Pulmonary artery endothelial cell (primary cell): ENCODE measurements around the gene ZNF800. TPM values are rescaled to one million over a fixed set of nuclear protein-coding genes. Genes with fewer than 3 reads are reported as not detected.

Source experiments
- DNase-seq: peaks from one replicate; pipeline ENCODE4 v3.0.0-alpha.2; 2011; ENCODE audit warnings: low read depth, low spot score
- total RNA-seq: library from RNA; depleted of rRNA; stranded (reverse); fragments of >200 nt; gene quantifications from 2 replicates; pipeline ENCODE4 v1.2.3, GENCODE V29; 2014

Gene ZNF800
- total RNA-seq, 1 donor from 2014 or later, result 9.6 TPM

DNA sequence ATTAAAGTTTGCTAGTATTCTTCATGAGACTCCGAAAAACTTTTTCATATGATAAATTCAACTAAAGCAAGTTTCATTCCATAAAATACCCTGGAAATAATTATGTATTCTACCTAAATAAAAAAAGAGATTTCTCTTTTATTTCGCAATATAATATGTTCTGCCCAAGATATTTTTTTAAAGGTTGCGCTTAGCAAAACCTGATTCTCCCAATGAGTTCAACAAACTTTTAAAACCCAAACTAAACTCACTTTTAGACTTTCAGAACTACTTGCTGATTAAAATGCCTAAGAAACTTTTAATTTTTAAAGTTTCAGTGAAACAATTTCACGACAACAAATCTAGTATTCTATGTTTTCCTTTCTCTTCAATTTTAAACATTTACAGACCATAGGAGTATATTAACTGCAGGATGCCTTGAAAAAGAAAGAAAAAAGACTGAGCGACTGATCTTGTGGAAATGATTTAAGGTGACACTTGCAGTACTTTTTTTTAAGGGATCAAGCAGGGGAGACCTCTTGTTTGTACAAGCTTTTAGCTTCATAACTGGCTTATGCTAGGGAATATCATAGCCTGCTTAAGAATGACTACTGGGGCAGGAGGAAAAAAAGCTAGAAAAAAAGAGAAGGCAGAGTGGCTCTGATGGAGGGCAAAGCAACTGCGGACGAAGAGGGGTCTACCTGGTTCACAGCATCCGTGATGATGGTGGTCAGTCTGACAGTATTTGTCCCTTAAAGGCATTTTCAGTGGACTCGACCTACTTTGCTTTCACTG lies 1.5 kb downstream of the ZNF800 start:
- no peak for DNase-seq

DNA sequence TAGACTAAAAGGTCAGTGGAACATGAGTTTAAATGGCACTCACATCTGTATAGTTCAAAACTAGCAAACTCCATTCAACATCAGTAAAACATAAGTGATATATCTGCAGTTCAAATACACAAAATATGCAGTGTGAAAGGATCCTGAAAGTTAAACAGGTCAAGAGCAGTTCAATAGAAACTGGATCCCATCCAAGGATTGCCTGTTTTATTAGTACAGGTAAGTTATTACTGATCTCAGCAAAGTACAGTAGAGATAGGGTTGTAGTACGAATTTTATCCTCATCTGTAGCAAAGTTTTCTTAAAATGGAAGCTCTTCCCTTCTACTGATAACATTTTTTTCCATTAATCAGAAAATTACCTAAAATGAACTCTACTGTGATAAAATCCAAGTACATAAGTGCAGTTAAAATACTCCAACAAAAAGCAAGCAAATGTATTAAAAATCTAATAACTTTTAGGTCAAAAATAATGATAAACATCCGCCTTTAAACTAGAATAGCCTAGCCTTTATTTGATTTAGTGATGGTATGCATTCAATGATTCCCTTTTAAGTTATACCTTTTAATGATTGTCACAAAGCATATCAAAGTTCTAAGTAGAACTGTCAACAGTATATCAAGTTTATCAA lies 2.2 kb downstream of the ZNF800 start:
- DNase-seq, result no peak

DNA sequence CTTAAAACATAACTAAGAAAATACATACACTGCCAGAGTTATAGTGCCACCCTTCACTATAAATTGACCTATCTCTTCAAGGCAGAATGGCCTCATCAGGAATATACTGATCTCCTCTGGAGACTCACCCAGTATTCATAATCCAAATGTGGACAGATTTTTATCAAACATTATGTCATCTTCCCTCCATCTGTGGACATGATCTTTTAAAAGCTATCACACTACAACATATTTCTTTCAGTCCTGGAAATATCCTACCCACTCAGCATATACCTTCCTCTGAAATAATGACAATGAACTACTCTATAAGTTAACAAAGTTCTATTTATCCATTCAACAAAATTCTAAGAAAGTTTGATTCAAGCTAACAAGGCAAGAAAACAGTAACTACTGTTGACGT lies 3.2 kb downstream of the ZNF800 start:
- DNase-seq, result no peak

DNA sequence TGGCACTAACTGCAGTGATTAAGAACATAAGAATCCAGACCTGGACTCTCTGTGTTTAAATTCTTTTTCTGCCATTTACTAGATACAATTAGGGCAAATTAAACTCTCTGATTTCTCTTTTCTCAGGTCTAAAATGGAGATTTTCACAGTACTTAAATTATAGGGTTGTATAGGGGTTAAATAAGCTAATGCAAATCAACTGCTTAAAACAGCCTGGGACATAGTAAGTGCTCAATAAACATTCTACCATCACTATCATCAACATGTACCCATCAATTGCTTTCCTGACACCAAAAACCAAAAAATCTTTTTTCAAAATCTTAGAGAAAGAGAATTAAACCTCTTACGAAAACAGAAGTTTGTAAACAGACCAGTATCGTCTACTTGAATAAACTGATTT lies 4.5 kb downstream of the ZNF800 start:
- DNase-seq, result no peak

DNA sequence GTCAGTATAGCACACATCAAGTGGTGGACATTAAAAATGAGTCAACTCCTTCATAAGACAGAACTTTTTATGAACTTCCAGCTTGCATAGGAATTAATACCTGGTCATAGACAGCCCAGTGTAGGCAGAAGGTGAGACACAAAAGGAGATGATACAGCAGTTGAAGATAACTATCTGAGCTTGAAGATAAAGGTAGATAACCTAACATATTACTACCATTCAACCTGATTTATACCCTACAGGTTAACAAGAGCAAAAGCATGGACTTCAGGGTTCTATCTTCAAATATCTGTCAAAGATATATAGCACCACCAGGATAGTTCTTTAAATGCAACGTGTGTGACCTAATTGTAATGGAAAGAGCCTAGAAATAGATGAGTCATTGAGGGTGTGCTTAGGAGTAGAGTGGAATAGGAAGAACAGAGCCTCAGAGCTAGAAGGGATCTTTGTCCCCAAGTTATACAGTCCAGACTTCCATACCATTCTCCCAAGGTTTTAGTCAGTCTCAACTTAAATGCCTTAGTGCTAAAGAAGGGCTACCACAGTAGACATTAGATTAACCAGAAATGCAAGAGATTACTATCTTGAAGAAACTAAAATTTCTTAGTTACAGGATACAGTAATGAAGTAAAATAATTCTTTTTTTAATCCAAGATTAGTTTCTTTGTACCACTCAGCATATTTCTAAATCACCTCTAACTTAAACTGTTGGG lies 9.2 kb downstream of the ZNF800 start:
- no peak for DNase-seq

DNA sequence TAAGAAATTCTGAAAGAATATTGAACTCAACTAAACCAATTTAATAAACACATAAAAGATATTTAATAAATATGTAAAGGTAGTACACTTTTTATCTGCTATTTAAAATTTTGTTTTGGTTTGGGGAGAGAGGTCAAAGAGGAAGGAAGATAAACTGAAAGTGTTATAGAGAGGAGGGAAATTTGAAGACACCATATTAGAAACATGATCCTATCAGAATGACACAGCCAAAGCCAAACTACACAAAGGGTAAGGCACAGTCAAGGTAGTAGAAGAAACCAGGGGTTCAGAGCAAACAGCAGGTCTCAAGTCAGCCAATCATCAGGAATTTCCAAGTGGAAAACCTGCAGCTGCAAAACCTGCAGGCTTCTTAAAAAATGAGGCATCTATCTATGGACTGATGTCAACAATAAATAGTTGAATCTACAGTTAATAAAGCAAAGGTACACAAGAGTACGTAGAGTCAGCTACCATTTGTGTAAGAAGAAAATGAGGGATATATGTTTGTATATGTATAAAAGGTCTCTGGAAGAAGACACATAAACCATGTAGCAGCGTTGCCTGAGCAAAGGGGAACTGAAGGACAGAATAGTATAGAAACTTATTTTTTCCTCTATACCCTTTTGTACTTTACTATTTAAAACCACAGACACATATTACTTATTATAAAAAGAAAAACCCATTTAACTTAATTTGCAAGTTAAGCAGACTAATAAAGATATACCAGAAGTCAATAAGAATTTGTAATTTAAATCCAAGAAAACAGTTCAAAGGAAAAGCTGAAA lies 10.0 kb downstream of the ZNF800 start:
- no peak for DNase-seq

DNA sequence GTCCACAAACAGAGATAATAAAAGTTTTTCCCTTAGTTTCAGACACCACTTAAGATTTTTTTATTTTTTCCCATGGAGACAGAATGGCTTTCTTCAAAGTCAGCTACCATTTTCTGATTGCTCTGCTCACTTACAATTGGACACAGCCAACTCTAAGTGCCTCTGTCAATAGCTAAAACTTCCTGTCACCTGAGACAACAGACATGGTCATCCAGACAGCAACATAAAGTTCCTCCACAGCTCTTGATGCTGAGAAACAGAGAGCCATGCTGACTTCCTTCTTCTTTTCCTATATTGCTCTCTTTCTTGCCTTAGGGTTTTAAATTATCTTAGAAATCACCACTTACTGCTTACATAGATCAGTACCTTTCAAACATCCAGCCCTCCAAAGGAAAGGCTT lies 12.0 kb downstream of the ZNF800 start:
- DNase-seq, result no peak

DNA sequence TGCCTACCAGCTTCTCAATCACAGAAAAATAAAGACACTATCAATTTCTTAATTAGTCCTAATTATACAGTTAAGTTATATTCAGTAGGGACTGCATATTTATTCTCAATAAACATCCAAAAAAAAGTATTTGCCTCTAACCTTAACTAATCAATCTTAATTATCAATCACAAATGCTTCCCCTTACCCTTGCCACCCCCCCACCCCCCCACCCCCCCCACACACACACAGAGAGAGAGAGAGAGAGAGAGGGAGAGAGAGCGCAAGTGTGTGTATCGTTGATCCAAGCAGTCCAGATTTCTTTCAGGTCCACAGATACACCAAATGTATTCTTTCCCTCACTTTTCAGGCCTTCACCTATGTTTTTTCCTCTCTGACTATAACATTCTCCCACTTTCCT lies 12.9 kb downstream of the ZNF800 start:
- no peak for DNase-seq

DNA sequence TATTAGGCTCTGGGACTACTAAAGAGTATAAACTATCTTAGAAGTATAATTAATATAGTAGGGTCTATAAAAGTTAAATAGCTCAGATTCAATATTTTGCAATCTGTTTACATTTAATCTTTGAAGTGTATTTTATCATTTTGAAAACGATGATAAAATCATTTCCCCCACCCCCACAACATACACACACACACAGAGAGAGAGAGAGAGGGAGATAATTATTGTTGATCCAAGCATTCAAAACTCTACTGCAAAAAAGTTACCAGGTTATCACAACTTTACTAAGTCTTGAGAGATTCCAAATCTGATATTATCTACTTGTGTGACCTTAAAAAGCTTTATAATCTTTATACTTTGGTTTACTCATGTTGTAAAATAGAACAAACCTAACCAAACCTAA lies 14.0 kb downstream of the ZNF800 start:
- no peak for DNase-seq

DNA sequence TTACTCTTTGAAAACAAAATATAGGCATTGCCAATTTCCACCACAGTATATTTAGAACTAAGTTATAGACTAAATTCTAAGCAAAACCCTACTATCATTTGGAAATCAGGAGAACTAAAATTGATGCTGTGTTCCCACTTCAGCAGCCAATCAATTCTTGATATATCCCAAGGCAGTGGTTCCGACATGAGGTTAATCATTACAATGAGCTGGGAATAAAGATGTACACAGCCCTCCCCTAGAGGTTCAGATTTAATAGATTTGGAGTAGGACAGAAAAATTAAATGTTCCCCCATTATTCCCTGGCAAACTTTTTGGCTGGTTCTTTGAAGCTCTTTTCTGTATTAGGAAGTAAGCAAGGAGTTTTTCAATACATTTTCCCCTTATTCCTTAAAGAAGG lies 15.1 kb downstream of the ZNF800 start:
- DNase-seq, result no peak

DNA sequence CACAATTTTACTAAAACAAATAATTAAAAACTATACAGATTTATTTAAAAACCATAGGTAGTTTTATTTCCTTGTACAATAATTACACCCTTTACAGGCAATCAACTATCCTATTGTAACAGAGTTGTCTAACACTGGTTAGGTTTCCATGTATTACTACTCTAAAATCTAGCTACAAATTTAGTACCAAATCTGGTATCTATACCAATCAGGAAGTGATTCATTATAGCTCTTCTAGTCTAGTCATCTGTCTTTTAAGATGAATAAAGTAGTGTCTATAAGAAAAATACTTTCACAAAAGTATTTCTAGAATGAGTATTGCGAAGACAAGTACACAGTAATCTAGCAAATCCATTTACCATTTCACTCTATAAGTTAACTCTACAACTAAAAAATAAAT lies 16.9 kb downstream of the ZNF800 start:
- no peak for DNase-seq

DNA sequence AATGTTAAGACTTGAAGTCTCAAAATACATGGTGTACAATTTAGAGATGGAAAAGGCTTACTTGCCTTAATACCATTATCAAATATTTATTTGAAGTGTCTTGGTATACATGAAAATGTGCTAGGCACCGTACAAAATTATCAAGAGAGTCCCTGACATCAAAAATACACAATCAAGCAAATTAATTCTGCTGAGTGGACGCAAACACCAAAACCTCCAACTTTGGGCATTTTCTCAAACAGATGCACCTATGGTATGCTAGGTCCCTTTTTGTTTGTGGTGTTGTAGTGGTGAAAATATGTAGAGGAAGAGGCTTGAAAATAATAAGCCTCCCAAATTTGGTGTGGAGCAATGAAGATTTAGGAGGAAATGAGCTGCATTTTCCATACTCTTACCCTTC lies 24.8 kb downstream of the ZNF800 start:
- DNase-seq, result no peak

DNA sequence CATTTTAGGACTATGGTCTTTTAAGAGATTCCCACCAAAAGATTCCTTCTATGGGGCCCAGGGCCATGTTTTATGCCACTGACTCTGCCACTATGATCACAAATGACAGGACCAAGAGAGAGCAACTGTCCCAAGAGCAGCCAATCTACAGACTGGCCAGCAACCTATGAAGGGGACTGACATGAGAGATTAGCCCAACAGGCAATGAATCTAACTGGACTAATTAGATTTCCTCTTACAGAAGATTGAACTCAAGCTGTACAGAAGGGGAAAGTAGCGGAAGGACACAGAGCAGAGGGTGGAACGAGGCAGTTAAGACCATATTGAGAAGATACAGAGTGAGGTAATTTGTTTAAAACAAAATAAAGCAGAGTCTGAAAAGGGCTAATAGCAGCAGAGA lies 25.8 kb downstream of the ZNF800 start:
- DNase-seq, result no peak

DNA sequence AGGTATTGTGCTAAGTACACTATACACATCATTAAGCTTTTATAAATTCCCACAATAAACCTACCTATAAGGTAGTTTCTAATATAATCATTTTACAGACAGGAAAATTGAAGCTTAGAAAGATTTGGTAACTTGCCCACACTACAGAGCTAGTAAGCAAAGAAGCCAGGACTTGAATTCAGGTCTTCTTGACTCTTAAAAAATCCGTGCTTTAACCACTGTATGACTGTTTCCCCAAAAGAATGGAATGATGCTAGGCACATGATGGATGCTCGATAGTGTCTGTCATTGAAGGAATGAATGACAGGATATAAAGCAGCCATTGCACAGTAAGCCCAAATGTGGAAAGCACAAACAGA lies 26.6 kb downstream of the ZNF800 start:
- DNase-seq, result no peak

DNA sequence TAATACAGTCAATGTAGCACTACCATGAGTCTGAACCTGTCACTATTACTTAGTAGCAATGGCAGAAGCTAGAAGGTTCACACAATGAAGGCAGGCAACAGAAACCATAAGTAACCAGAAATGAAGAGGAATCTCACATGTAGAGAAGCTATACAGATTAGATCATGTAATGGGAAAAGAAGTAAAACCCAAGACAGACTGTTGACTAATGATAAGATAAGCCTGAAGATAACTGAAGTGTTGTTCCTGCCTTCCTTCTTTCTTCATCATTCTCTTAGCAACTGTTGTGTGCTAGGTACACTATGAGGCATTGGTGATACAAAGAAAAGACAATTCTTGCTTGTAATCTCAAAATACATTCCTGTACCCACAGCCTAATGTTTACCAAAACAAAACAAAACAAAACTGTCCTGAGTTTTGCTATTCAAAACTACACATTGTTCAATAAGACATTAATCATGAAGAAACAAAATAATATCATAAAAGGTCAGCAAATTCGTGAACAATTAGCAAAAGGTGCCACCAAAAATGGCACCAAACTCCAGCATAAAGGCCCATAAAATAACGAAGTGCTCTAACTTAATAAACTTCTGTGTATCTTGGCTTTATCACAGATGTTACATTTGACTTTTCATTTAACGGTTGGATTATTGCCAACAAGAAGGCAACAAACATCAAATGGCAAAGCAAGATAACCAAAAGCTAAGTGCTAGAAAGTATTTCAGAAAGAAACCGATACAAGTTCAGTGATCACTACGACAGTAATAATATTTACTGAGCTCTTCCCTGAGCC lies 27.1 kb downstream of the ZNF800 start:
- DNase-seq, result no peak

DNA sequence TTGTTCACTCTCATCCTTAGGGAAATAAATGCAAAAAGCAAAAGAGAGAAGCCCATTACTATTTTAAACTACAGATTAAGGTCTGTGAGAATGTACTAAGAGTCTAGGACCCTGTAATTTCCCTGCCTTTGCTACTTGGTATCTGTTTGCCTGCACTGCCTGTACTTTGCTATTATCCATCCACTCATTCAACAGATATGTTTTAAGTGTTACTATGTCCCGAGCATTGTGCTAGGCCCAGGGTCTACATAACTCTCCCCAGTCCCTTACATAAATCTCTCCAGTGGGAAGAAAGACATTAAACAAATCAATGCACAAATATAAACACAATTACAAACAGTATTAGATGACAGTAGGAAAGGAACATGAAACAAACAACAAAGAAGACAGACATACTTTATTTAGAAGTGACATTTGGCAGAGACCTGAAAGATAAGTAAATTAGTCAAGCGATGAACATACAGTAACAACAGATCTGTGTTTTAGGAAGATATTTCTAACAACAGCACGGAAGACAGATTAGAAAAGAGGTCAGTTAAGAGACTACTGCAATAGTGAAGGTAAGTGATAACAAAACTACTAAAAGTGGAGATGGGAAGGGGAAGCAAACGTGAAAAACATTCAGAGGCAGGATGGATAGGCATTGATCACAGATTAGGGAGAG lies 30.0 kb downstream of the ZNF800 start:
- no peak for DNase-seq

DNA sequence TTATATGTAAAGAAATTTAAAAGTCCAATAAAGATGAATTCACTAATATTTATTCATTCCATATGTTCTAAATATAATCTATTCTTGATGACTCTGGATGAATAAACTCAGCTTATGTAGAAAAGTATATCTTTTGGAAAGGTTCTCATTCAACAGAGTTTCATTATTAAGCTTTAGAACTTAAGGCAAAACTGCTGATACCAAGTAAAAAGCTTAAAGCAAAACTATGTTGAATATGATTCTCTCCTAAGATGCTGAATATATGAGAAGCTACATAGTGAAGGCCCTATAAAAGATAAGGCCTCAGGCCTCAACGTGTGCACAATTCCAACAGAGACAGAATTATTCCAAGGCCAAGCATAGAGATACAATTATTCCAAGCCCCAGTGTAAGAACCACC lies 30.8 kb downstream of the ZNF800 start:
- no peak for DNase-seq

DNA sequence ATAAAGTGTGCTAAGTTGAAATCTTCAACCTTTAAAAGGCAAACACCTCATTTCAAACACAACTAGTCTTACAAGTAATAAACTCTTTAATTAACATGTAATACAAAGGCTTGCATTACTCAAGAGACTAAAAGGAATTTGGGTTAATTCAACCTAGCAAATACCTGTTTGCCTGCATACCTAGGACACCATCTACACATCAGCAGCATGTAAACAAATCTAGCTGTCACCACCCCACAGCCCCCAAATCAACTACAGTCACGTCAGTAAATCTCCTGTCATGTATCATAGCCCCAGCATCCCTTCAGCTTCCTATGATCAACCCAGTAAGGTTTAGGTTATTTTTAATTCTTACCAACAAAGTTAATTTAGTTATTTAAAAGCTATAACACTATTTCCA lies 33.5 kb downstream of the ZNF800 start:
- DNase-seq, result no peak

DNA sequence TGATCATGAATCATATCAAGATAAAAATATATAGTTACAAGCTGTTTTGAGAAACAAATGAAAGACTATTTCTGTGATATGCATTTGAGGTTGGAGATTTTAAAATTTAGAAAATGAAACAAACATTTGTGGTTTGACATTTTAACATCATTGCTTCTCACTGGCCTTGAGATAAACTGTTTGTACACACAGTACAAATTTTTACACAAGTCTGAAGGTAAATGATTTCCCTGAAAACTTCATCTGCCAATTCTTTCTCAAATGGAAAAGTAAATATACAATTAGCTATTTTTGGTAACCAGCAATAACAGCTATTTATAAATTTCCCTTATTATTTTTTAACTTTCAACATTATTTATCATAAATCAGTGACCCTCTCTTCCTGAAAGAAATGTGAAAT lies 38.6 kb downstream of the ZNF800 start:
- DNase-seq, result no peak

DNA sequence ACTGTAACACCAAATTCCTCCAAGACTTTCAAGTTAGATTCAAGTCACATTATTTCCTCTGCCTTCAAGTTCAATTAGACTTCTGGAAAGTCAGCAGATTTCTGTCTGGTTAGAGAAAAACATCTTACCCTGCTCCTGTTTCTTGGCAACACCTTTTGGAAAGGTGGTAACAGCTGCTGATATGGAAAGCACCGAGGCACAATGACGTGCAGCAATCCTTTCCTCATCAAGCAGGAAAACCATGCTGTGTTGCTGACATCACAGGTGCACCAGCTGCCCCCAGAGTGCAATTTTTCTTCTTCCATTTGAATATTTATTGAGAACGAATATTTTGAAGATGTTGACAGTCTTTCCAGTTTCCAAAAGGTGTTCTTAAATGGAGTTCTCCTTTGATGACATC lies 41.9 kb downstream of the ZNF800 start:
- no peak for DNase-seq

DNA sequence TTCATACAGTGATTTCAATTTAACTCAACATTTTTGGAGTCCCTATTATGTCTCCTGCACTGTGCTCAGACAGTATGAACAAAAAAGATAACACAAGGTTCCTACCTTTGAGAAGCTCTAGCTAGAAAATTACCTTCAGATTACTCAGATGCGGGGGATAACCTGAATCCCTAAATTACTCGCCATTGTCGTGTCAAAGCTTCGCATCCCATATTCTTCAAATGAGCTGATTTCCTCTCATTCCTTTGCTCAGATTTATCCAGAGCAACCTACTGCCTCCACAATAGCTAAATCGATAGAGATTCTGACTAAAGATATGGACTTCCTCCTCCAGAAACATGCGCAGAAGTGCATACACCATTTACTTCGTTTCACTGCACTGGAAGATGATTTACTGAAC lies 42.6 kb downstream of the ZNF800 start:
- DNase-seq, result no peak
